GM12872 (cell line): Measurements from ENCODE around the gene CDRT4.

Experiments used
- TF ChIP-seq, protein P1 (sequence below): IDR thresholded peaks from 3 replicates; pipeline ENCODE4 v1.5.1; 2011; ENCODE audit warnings: low read depth, mild to moderate bottlenecking, low read length, moderate library complexity; ENCODE audit not compliant: insufficient read depth

The CDRT4 gene

DNA sequence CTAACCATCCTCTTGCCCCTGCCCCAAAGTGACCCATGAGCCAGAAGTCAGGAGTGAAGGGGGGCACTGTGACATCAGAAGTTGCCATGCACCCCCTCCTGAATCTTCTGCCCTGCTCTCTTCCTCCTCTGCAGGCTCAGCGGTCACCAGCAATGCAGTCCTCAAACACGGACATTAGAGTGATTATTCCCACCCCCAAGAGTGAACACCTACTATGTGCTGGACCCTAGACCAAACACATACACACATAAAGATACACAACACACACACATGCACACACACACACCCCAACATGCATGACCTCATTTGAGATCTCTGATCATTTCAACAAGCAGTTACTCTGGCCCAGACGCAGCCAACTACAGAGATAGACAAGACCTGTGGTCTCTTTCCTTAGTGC is at the start of gene CDRT4:
CDRT4 (minus strand) TSS at position 30 of the 400 bp plus-strand sequence. CDS start 27,383 bp downstream, outside the sequence.
- TF ChIP-seq, protein P1, sequence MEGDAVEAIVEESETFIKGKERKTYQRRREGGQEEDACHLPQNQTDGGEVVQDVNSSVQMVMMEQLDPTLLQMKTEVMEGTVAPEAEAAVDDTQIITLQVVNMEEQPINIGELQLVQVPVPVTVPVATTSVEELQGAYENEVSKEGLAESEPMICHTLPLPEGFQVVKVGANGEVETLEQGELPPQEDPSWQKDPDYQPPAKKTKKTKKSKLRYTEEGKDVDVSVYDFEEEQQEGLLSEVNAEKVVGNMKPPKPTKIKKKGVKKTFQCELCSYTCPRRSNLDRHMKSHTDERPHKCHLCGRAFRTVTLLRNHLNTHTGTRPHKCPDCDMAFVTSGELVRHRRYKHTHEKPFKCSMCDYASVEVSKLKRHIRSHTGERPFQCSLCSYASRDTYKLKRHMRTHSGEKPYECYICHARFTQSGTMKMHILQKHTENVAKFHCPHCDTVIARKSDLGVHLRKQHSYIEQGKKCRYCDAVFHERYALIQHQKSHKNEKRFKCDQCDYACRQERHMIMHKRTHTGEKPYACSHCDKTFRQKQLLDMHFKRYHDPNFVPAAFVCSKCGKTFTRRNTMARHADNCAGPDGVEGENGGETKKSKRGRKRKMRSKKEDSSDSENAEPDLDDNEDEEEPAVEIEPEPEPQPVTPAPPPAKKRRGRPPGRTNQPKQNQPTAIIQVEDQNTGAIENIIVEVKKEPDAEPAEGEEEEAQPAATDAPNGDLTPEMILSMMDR: no peak

- TF ChIP-seq, protein P1: no peak
Observed at GRCh38 chr17:15516150-15516549, 48.7 kb upstream of the CDRT4 start.

- TF ChIP-seq, protein P1: no peak
Observed at GRCh38 chr17:15514469-15514868, 47.0 kb upstream of the CDRT4 start.

DNA sequence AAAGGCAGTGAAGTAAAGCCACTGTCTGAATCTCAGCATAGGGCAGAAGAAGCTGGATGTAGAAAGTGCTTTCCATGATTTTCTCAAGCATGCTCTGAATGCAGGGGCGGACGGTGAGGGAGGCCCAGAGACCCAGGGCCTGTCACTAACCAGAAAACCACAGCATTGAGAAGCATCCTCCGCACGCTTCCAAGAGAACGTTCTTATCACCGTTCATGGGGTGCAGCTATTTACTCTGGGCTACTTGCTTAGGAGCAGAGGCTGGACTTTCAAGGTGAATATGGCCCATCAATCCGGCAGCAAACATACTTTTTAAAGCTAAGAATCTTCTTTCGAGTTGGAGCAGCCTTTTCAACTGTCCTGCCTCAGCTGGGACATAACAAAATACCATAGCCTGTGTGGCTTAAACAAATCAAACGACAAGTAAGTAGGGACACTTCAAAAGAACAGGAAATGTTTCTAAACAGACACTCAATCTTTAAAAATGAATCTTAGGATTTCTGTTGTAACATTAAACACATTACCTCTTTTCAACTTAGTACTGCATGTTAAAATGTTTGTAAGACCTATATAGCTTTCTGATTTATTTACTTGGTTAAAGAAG is 46.5 kb upstream of the CDRT4 start:
- TF ChIP-seq, protein P1: no peak

GRCh38 chr17:15513058-15513791 is 45.8 kb upstream of the CDRT4 start:
- TF ChIP-seq, protein P1: no peak

GRCh38 chr17:15512071-15512709 is 44.8 kb upstream of the CDRT4 start:
- TF ChIP-seq, protein P1: no peak

DNA sequence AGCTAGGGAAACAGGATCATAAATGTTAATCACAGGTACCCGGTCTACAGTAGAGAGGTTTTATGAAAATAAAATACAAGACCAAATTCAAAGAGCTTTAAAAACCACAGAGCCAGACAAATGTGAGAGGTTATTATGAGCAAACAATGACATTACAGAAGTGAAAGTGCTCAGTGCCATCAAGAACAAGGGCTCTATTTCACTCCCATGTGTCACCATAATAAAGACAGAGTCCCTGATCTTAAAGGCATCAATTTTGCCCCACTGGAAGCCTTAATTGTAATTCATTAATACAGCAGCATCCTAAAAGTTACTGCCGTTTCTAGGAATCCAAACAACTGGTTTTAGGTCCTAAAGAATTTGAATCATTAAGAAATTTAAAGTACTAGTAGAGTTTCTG is 43.7 kb upstream of the CDRT4 start:
- TF ChIP-seq, protein P1: no peak
